Adrenal gland (tissue), 5 donors: Measurements from ENCODE around the gene DPYD.

Source experiments
- CTCF ChIP-seq, 6 experiments: fragments of 450-650 bp in 4 of 6; fragments of 200-600 bp in 2 of 6; sonication (generic) in 1 of 6; IDR thresholded peaks; 1 replicate in 5 of 6; 2 replicates in 1 of 6; pipeline versions ENCODE4 v1.5.1 to v1.8.0; 2016 to 2021; ENCODE audit warnings: antibody characterized with exemption in 6 of 6, mild to moderate bottlenecking in 2 of 6, moderate library complexity in 1 of 6
- POLR2A ChIP-seq, 2 donors: fragments of 450-650 bp; IDR thresholded peaks; one replicate each; pipeline ENCODE4 v1.6.1; 2017; ENCODE audit warnings: antibody characterized with exemption in 2 of 2, mild to moderate bottlenecking in 2 of 2, moderate library complexity in 1 of 2
- donor health status: DM: no; HTN: no; CAD: no.

GRCh38 chr1:97331165-97331564 is 589.7 kb downstream of the DPYD start:
- no peak for TF ChIP-seq CTCF (IDR thresholded peaks at IDR 0.05)
- no peak for TF ChIP-seq POLR2A (IDR thresholded peaks at IDR 0.05)
